ENCODE results near the gene USP7.
"Not testable (repeated sequence)": the region's sequence is repeated elsewhere in the genome, so short reads cannot be mapped to it uniquely, and the experiment has no call there.

The USP7 gene

DNA sequence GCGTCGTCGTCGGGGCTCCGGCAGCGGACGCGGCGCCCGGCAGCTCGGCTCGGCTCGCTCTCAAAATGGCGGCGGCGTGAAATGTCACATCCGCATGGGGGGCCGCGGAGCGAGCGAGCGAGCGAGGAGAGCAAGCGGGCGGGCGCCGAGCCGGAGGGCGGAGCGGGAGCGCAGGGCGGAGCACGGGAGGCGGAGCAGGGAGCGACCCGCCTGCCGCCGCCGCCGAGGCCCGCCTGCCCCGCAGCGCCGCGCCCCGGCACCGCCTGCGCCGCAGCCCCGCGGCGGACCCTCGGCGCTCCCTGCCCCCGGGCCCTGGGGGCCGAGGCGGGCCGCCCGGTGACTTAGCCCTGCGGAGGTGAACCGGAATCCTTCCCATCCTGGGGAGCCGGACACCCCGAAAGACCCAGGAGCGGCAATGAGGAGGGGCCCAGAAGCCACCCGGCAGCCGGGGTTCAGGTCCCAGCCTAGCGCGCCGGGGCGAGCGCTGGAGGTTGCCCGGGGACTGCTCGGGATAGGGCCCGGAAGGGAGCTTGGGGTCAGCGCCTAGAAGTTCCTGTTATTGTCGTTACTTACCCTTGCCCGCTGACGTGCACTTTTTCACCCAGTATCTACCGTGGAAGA, at the start of gene USP7:
Gene USP7, minus strand, starts transcription at position 86 of the 621 bp plus-strand sequence. CDS start 621 bp downstream, outside the sequence.
- FAIRE-seq: no peak

GRCh38 chr16:9013508-9013864, 49.8 kb upstream of the USP7 start:
- FAIRE-seq: no peak

DNA sequence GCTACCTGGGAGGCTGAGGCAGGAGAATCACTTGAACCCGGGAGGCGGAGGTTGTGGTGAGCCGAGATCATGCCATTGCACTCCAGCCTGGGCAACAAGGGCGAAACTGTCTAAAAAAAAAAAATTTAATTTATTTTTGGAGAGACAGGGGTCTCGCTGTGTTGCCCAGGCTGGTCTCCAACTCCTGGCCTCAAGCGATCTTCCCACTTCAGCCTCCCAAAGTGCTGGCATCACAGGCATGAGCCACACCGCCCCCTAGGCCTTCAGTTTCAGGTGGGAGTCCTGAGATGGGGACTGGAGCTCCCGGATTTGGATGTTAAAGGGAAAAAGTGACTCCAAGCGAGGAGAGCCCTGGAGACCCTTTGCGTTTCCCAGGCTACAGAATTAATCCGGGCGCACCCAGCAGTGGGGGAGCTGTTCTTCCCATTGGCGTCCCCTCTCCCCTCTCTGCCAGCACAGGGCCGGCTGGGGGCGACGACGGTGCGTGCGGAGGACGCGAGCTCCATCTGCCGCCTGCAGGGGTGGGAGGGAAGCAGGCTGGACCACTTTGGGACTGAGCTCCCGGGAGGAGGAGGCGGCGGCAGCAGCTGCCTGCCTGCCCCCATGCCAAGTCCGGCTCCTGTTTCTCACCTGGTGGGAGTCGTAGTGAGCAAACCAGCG, 49.3 kb upstream of the USP7 start:
- FAIRE-seq: no peak

GRCh38 chr16:9012330-9012729, 48.6 kb upstream of the USP7 start:
- FAIRE-seq: no peak

DNA sequence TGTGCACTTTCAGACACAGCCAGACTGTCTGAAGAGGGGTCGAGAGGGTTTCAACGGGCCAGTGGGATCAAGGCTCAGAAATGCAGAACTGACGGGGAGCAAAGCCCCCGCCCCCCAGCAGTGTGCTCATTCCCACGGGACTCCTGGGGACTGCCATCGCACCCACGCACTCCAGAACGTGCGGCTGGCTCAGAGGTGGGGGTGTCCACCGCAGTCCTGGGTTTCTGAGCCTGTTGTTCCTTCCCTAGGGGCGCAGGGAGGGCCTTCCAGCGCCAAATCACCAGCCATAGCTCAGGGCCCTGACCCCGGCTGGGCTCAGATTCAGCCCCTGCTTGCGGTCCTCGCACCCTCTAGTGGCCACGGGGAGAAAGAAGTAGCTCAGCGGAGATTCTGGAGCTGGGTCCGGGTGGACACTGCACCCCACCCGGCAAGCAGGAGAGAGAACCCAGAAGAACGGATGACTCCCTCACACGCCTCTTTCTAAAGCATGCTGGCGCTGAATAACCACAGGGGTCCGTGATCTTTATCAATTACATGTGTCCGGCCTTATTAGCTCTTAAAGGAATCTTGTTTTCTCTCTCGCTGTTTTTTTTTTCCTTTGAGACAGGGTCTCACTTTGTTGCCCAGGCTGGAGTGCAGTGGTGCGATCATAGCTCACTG, 45.0 kb upstream of the USP7 start:
- no peak for FAIRE-seq

DNA sequence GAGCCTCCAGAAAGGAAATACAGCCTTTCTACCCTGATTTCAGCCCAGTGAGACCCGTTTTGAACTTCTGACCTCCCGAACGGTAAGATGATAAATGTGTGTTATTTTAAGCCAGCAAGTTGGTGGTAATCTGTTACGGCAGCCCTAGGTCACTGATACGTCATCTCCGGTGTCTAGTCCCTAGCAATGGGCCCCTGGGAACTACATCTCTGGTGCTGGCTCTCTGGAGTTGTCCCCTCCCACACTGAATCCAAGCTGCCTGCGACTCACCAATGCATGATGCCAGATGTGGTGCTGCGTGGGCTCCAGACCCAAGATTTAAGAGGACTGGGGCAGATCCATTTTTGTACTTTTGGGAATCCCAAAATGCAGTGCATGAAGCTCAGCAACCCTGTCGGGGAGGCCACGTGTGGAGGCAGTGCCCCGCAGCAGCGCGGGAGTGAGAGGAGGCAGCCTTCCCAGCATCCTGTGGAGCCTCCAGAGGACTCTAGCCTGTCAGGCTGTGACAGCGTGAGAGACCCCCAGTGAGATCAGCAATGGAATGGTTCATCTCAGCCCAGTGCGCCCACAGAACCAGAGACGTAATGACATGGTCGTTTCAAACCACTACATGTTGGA, 43.6 kb upstream of the USP7 start:
- no peak for FAIRE-seq

GRCh38 chr16:9004183-9004582, 40.5 kb upstream of the USP7 start:
- no peak for FAIRE-seq

DNA sequence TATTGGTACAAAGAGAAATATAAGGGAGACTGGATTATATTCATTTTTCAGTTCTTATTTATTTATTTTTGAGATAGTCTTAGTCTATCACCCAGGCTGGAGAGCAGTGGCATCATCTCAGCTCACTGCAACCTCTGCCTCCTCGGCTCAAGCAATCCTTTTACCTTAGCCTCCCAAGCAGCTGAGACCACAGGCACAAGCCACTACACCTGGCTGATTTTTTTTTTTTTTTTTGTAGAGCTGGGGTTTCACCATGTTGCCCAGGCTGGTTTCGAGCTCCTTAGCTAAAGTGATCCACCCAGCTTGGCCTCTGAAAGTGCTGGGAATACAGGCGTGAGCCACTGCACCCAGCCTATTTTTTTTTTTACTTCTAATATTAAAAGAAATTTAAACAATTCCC, 40.1 kb upstream of the USP7 start:
- FAIRE-seq: no peak

DNA sequence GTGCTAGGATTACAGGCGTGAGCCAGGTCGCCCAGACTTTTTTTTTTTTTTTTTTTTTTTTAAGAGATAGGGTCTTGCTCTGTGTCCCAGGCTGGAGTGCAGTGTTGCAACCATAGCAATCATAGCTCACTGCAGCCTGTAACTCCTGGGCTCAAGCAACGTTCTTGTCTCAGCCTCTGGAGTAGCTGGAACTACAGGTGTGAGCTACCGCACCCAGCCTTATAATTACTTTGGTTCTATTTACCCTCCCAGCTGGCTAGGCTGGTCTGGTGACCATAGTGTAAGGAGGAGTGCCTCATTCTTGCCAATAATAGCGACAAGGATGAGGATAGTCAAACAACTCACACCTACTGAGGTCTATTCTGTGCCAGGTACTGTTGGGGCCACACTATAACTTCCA, 39.6 kb upstream of the USP7 start:
- FAIRE-seq: no peak

- FAIRE-seq: no peak
Measured at GRCh38 chr16:9002042-9002441, 38.3 kb upstream of the USP7 start.

GRCh38 chr16:9000664-9001063, 37.0 kb upstream of the USP7 start:
- no peak for FAIRE-seq

- no peak for FAIRE-seq
Measured at GRCh38 chr16:8999800-9000199, 36.1 kb upstream of the USP7 start.

DNA sequence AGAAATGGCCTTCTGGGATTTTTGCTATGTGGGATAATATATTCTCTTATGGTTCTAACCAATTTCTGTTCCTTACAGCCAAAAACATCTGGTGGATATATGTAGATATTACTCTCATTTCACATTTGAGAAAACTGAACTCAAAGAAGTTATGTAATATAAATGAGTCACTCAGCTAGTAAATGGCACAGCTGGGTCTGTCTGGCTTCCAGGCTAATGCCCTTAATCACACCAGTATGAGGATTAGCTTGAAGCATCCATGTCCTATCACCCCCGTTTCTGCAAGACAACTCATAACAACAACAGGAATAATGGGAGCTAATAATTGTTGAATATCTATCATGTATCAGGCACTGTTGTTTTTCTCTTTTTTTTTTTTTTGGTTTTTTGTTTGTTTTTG, 34.4 kb upstream of the USP7 start:
- no peak for FAIRE-seq

GRCh38 chr16:8996891-8997290, 33.2 kb upstream of the USP7 start:
- no peak for FAIRE-seq

- no peak for FAIRE-seq
Measured at GRCh38 chr16:8990445-8990844, 26.7 kb upstream of the USP7 start.

DNA sequence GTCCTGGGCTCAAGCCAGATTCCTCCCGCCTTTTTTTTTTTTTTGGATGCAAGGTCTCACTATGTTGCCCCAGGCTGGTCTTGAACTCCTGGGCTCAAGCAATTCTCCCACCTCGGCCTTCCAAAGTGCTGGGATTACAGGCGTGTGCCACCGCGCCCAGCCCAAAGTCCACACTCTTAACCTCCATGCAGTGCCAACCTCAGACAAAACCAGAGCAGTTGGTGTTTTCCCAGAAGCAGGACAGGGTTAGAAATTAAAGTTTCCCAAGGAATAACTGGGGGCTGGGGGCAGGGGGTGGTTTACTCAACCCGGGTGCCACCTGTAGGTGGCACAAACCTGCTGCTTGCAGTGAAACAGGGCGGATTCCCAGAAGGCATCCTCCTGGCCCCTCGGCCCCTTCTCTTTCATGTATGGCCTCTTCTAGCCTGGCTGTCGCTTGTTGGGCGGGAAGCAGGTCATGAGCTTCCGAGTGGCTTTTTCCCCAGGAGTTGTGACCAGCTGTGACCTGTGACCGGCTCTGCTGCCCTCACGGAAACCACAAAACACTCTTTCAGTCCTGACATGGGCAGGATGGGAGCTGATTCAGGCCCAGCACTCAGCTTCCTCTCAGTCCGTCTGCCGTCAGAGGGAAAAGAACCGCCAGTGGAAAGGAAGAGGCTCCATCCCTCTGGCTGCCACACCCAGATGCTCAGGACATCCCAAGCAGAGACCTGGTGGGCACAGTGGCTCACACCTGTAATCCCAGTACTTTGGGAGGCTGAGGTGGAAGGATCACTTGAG, 25.6 kb upstream of the USP7 start:
- FAIRE-seq: no peak

- no peak for FAIRE-seq
Measured at GRCh38 chr16:8986818-8987191, 23.1 kb upstream of the USP7 start.

GRCh38 chr16:8986111-8986510, 22.4 kb upstream of the USP7 start:
- FAIRE-seq: no peak

GRCh38 chr16:8982816-8983215, 19.1 kb upstream of the USP7 start:
- no peak for FAIRE-seq

DNA sequence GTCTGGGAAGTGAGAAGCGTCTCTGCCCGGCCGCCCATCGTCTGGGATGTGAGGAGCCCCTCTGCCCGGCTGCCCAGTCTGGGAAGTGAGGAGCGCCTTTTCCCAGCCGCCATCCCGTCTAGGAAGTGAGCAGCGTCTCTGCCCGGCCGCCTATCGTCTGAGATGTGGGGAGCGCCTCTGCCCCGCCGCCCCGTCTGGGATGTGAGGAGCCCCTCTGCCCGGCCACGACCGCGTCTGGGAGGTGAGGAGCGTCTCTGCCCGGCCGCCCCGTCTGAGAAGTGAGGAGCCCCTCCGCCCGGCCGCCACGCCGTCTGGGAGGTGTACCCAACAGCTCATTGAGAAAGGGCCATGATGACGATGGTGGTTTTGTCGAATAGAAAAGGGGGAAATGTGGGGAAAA, 18.2 kb upstream of the USP7 start:
- not testable (repeated sequence) for FAIRE-seq

DNA sequence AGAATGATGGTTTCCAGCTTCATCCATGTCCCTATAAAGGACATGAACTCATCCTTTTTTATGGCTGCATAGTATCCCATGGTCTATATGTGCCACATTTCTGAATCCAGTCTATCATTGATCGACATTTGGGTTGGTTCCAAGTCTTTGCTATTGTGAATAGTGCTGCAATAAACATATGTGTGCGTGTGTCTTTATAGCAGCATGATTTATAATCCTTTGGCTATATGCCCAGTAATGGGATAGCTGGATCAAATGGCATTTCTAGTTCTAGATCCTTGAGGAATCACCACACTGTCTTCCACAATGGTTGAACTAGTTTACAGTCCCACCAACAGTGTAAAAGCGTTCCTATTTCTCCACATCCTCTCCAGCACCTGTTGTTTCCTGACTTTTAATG, 12.5 kb upstream of the USP7 start:
- FAIRE-seq: not testable (repeated sequence)

GRCh38 chr16:8975039-8975438, 11.3 kb upstream of the USP7 start:
- no peak for FAIRE-seq
